Stimulated activated CD8-positive, alpha-beta memory T cell treated with anti-CD3 and anti-CD28 coated beads, Interleukin-15, amount 100 ng/mL, for 4 hours (primary cell): ENCODE data around the gene KRTAP5-5.
"Not testable (repeated sequence)": the region's sequence is repeated elsewhere in the genome, so short reads cannot be mapped to it uniquely, and the experiment has no call there.

ENCODE experiments used
- DNase-seq, 2 donors: peaks; one replicate each; pipeline ENCODE4 v3.0.0-alpha.2; 2020; ENCODE audit warnings: low read depth in 2 of 2

KRTAP5-5 gene

GRCh38 chr11:1656061-1656441, 26.5 kb downstream of the KRTAP5-5 start:
- DNase-seq: no peak

- no peak for DNase-seq
Observed at GRCh38 chr11:1656670-1657069, 27.1 kb downstream of the KRTAP5-5 start.

GRCh38 chr11:1659506-1659905, 29.9 kb downstream of the KRTAP5-5 start:
- no peak for DNase-seq

DNA sequence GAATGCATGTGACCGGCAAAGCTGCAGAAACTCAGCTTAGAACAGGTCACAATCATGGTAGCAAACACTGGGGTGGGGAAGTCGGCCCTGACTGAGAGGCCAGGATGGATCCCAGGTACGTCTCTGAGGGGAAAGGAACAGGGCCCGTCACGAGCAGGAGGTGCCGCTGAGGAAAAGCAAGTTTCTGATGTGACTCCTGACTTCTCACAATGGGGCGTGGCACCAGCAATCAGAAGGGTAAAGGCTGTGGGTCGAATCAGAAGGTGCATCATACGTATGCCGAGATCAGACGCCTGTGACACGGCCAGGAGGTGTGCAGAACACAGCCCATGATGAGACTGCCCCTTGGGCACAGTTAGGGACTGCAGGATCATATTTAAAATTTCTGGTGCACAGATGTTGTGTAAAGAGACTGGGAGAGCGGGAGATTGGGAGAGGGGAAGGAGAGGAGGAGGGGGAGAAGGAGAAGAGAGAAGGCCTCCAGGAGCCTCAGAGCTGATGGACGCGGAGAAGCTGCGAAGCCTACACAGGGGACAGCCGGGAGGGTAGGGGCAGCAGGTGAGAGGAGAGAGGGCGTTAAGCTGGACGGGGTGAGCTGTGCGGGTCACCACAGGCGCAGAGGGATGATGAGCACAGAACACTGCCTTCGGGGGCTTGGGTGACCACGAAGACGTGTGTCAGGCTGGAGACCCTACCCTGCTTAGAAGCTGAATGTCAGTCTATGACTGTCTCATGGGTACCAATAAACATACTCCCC, 30.7 kb downstream of the KRTAP5-5 start:
- no peak for DNase-seq

DNA sequence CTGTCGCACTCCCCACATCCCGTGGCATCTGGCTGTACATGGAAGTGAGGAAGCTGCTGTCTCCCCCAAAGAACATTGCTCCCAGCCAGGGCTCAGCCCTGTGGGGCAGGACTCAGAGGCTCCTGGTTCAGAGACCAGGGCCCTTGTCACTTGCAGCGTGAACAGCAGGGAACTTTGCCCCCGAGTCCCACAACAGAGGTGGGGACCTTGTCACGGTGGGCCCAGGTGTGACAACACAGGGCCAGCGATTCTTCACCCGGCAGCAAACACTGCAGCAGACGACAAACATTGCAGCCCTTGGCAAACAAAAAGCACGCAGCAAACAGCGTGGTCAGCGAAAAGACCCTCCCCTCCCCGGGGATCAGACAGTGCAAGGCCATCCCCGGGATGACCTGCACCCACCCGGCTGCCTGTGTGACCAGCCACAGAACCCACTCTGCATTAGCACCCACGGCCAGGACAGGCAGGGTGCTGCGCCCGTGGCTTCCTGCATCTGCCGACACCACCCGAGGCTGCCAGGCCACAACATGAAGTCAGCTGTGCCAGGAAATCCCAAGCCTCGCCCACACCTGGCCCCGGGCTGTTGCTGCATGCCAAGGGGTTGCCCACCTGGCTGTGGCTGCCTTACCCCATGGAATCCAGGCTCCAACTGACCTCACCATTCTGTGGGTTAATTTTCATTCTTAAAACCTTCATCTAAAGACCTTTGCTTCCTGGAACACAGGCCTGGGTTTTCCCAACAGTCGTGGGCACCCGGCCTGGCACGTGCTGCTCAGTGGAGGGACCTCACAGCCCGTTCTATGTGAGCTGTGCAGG, 32.1 kb downstream of the KRTAP5-5 start:
- not testable (repeated sequence) for DNase-seq

- DNase-seq: not testable (repeated sequence)
Observed at GRCh38 chr11:1662699-1663283, 33.2 kb downstream of the KRTAP5-5 start.

GRCh38 chr11:1665313-1665712, 35.7 kb downstream of the KRTAP5-5 start:
- no peak for DNase-seq

- no peak for DNase-seq
Observed at GRCh38 chr11:1667121-1667850, 37.7 kb downstream of the KRTAP5-5 start.

DNA sequence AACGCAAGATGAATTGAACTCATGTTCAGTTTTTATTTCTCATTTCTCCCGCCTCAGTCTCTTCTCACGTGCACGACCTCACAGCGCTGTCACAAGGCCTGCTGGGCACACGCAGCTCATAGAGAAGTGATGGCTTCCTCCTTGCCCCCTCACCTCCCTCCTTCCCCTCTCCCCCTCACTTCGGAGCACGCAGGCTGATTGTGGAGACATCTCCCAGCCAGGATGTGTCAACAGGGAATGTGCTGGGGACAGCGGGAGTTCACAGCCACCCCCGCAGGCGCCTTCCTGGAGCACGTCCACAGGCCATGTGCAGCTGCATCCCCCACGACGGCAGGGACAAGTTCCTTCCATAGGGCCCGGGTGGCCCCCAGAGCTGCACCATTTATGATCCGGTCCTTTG, 38.3 kb downstream of the KRTAP5-5 start:
- DNase-seq: no peak

GRCh38 chr11:1668911-1669473, 39.4 kb downstream of the KRTAP5-5 start:
- no peak for DNase-seq

DNA sequence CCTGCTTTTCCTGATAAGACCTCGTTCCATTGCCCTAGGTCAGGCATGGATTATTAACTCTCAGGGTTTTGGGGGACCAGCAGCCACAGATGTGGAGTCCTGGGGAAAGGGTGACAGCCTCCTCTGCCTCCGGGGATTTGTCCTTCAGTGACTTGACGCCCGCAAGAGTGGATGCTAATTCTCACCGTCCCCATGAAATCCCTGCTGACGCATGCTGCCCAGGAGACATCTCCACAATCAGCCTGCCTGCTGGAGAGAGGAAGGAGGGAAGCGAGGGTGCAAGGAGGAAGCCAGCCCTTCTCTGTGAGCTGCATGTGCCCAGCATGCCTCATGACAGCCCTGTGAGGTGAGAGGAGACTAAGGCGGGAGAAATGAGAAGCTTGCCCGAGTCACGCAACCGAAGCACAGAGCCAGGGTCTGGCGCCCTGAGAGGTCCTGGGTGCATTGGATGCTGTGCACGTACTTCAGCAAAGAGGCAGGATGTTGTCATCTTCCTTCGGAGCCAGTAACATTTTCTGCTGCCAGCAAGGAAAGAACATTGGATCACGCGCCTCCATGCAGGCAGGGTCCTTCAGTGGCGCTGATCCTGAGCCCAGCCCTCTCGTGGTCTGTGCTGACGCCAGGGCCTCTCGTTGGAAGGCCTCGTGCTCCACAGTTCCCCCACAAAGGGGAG, 40.1 kb downstream of the KRTAP5-5 start:
- DNase-seq: no peak

DNA sequence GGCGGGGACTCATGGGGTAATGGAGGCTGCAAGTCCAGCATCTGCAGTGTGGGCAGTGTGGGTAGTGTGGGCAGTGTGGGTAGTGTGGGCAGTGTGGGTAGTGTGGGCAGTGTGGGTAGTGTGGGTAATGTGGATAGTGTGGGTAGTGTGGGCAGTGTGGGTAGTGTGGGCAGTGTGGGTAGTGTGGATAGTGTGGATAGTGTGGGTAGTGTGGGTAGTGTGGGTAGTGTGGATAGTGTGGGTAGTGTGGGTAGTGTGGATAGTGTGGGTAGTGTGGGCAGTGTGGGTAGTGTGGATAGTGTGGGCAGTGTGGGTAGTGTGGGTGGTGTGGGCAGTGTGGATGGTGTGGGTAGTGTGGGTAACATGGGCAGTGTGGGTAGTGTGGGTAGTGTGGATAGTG, 40.9 kb downstream of the KRTAP5-5 start:
- DNase-seq: not testable (repeated sequence)

- no peak for DNase-seq
Observed at GRCh38 chr11:1670905-1671371, 41.4 kb downstream of the KRTAP5-5 start.

GRCh38 chr11:1671658-1672057, 42.1 kb downstream of the KRTAP5-5 start:
- no peak for DNase-seq

DNA sequence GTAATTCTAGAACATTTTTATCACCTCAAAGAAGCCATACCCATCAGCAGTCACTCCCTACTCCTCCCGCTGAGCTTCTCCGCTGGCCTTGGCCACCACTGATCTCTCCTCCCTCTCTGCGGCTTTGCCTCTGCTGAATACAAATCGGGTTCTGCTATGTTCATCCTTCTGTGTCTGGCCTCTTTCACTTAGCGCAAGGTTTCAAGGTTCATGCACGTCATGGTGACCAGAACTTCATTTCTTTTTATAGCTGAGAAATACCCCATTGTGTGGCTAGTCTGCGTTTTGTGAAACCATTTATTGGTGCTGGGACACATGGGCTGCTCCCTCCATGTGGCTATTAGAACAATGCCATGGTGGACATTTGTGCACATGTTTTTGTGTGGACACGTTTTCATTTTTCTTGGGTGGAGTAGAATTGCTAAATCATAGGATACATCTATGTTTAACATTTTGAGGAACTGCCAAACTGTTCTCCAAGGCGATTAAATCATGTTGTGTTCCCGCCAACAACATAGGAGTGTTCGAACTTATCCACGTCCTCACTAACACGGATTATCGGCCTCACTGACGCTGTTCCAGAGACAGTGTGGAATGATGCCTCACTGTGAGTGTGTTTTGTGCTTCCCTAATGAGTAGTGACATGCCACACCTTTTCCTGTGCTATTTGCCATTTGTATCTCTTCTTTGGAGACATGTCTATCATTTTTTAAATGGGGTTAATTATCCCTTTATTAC, 43.2 kb downstream of the KRTAP5-5 start:
- no peak for DNase-seq

DNA sequence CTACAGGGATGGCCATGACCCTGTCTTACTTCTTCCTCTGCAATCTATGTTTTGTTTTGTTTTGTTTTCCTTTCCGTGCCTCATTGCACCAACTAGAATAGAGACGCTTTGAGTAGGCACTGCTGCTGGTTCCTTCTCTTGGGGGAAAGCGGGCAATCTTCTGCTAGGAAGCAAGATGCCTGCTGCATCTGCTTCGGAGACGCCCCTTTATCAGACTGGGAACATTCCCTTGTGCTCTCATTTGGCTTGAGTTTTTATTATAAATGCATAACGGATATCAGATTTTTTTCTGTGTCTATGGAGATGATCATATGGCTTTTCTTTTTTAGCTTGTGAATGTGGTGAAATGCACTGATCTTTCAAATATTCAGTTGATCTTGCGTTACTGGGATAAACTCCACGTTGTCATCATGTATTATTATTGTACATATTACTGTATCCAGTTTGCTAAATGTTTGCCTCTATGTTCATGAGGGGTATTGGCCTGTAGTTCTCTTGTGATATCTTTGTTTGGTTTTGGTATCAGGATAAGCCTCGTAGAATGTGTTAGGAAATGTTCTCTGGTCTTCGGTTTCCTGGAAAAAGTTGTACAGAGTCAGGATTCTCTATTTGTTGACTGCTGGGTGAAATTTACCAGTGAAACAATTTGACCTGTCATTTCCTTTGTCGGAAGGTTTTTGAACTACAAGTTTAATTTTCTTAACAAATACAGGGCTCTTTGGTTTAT, 44.0 kb downstream of the KRTAP5-5 start:
- no peak for DNase-seq

GRCh38 chr11:1674173-1675131, 44.9 kb downstream of the KRTAP5-5 start:
- DNase-seq: no peak

DNA sequence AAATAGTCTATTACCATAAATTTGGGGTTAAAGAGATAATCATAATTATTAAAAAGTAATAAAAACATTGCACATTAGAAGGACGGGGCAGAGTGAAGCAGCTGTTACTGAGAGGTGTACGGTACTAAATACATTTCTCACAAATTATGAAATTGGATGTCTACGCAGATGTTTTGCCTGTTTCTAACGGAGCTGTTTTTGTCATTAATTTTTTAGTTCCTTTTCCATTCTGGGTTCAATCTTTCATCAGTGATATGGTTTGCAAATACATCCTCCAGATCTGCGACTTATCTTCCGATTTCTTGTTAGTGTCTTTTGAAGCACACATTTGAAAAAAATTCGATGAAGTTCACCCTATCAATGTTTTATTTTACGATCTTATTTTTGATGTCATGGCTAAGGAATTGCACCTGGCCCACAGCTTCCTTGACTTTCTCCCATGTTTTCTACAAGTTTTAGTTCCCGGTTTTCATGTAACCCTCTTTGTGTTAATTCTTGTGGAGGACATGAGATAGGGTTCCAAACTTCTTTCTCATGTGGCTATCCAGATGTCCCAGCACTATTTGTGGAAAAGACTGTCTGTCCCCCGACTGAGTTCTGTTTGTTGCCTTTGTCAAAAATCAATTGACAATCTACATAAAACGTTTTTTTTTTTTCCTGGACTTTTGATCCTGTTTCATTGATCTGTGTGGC, 46.1 kb downstream of the KRTAP5-5 start:
- no peak for DNase-seq
